Fibroblast of lung (primary cell): ENCODE data around the gene ARID5A. TPM values are rescaled to one million over a fixed set of nuclear protein-coding genes. Genes with fewer than 3 reads are reported as not detected.
A peak's percentile ranks its signal among the peaks of the same experiment; 100 is the strongest.

Experiments
- DNase-seq, 2 donors: peaks; one replicate each; pipeline versions ENCODE4 v3.0.0 to v3.0.0-alpha.2; 2010; ENCODE audit warnings: low read depth in 2 of 2
- H2AFZ ChIP-seq: 2 replicates; pipeline ENCODE4 v1.5.1; 2012; ENCODE audit warnings: low read length, control low read depth, inconsistent platforms
- H3K27ac ChIP-seq: 2 replicates; pipeline ENCODE4 v1.5.1; 2011; ENCODE audit warnings: low read length, control low read depth; ENCODE audit not compliant: insufficient read depth
- H3K27me3 ChIP-seq: 2 replicates; pipeline ENCODE4 v1.5.1; 2011; ENCODE audit warnings: mild to moderate bottlenecking, low read length; ENCODE audit not compliant: control insufficient read depth, insufficient read depth
- H3K36me3 ChIP-seq: 2 replicates; pipeline ENCODE4 v1.5.1; 2011; ENCODE audit warnings: low read length; ENCODE audit not compliant: control insufficient read depth, insufficient read depth
- H3K4me1 ChIP-seq: 2 replicates; pipeline ENCODE4 v1.5.1; 2011; ENCODE audit warnings: low read length; ENCODE audit not compliant: control insufficient read depth, insufficient read depth; ENCODE audit errors: extremely low read depth
- H3K4me2 ChIP-seq: 2 replicates; pipeline ENCODE4 v1.5.1; 2011; ENCODE audit warnings: low read length, control low read depth; ENCODE audit not compliant: insufficient read depth; ENCODE audit errors: extremely low read depth
- H3K4me3 ChIP-seq, 4 experiments: fragments of 200-600 bp in 1 of 4; sonication (generic) in 1 of 4; replicated peaks in 1 of 4; 2 replicates each; pipeline ENCODE4 v1.5.1; 2011 to 2016; ENCODE audit warnings: low read length in 4 of 4, low read depth in 3 of 4, mild to moderate bottlenecking in 3 of 4, control low read depth in 2 of 4, inconsistent platforms in 1 of 4, mixed read lengths in 1 of 4; ENCODE audit not compliant: insufficient read depth in 1 of 4; ENCODE audit errors: control extremely low read depth in 1 of 4
- H3K79me2 ChIP-seq: 2 replicates; pipeline ENCODE4 v1.5.1; 2012; ENCODE audit warnings: mild to moderate bottlenecking, low read length, inconsistent platforms; ENCODE audit not compliant: control insufficient read depth, insufficient read depth
- H3K9ac ChIP-seq: 2 replicates; pipeline ENCODE4 v1.5.1; 2011; ENCODE audit warnings: mild to moderate bottlenecking, low read length, control low read depth; ENCODE audit not compliant: insufficient read depth
- H3K9me3 ChIP-seq: 2 replicates; pipeline ENCODE4 v1.5.1; 2012; ENCODE audit warnings: low read depth, low read length; ENCODE audit not compliant: control insufficient read depth, insufficient read depth
- H4K20me1 ChIP-seq: 2 replicates; pipeline ENCODE4 v1.5.1; 2011; ENCODE audit warnings: low read length; ENCODE audit not compliant: control insufficient read depth, insufficient read depth; ENCODE audit errors: extremely low read depth
- CTCF ChIP-seq, 2 donors: IDR thresholded peaks in 1 of 2; conservative IDR thresholded peaks in 1 of 2; 1 replicate in 1 of 2; 2 replicates in 1 of 2; pipeline ENCODE4 v1.5.1; 2011 to 2012; ENCODE audit warnings: low read length in 2 of 2, control low read depth in 1 of 2, inconsistent platforms in 1 of 2, low read depth in 1 of 2, mild to moderate bottlenecking in 1 of 2
- EZH2 ChIP-seq: IDR thresholded peaks from 2 replicates; pipeline ENCODE4 v1.5.1; 2012; ENCODE audit warnings: low read length, control low read depth, mild to moderate bottlenecking; ENCODE audit errors: missing control alignments
- polyA plus RNA-seq, 2 donors: library from polyadenylated mRNA; depleted of rRNA in 1 of 2; stranded (reverse) in 1 of 2; unstranded in 1 of 2; fragments of >200 nt; gene quantifications; 2 replicates each; pipeline ENCODE4 v1.2.1, GENCODE V29; 2011 to 2012; ENCODE audit warnings: missing spikeins in 1 of 2
- total RNA-seq: library from RNA; depleted of rRNA; stranded (reverse); fragments of >200 nt; gene quantifications from 2 replicates; pipeline ENCODE4 v1.2.1, GENCODE V29; 2014

Gene ARID5A
- total and polyA plus RNA-seq, 2 donors (not counting 1 experiment from before 2014, with no cell fraction given), result 5.2 to 9.7 TPM

GRCh38 chr2:96540136-96540535, 3.6 kb downstream of the ARID5A start:
- Histone ChIP-seq H3K79me2 (peaks cover 5% of the 10 kb centered on the region), H3K9ac (no peak overlapping the region), H3K9me3 (no peaks in the 10 kb centered on the region), H3K4me1 (peaks cover 17% of the 10 kb centered on the region), H3K27ac (no peak overlapping the region), H2AFZ (no peak overlapping the region), H4K20me1 (peaks cover 2% of the 10 kb centered on the region), H3K4me3 (no peak overlapping the region), H3K4me2 (peak overlapping the region; percentile 8), H3K27me3 (no peaks in the 10 kb centered on the region), H3K36me3 (no peaks in the 10 kb centered on the region)
- DNase-seq, result peak in 1 of 2 donors; percentile 41
- TF ChIP-seq EZH2, result no peak
- TF ChIP-seq CTCF (conservative IDR thresholded peaks at IDR 0.05 in 1 of 2, IDR thresholded peaks at IDR 0.05 in 1 of 2; ENCODE audit: low read depth in 1 of 2, low read length in 2 of 2), result no peak

GRCh38 chr2:96541398-96542152, 5.0 kb downstream of the ARID5A start:
- Histone ChIP-seq H2AFZ (no peak overlapping the region), H3K36me3 (no peaks in the 10 kb centered on the region), H3K27ac (no peak overlapping the region), H3K4me2 (no peak overlapping the region), H3K4me3 (no peak overlapping the region), H3K9ac (no peak overlapping the region), H3K79me2 (peaks cover 5% of the 10 kb centered on the region), H3K27me3 (no peaks in the 10 kb centered on the region), H3K4me1 (peaks cover 17% of the 10 kb centered on the region), H3K9me3 (no peaks in the 10 kb centered on the region), H4K20me1 (peaks cover 2% of the 10 kb centered on the region)
- no peak for TF ChIP-seq EZH2
- no peak for TF ChIP-seq CTCF (conservative IDR thresholded peaks at IDR 0.05 in 1 of 2, IDR thresholded peaks at IDR 0.05 in 1 of 2; ENCODE audit: low read depth in 1 of 2, low read length in 2 of 2)
- DNase-seq, result no peak

GRCh38 chr2:96542357-96542977, 5.9 kb downstream of the ARID5A start:
- Histone ChIP-seq H3K79me2 (peaks cover 5% of the 10 kb centered on the region), H3K4me1 (peaks cover 17% of the 10 kb centered on the region), H3K27me3 (no peaks in the 10 kb centered on the region), H4K20me1 (peaks cover 2% of the 10 kb centered on the region), H3K9ac (no peak overlapping the region), H3K9me3 (no peaks in the 10 kb centered on the region), H2AFZ (no peak overlapping the region), H3K27ac (no peak overlapping the region), H3K4me3 (no peak overlapping the region), H3K4me2 (no peak overlapping the region), H3K36me3 (no peaks in the 10 kb centered on the region)
- TF ChIP-seq CTCF (conservative IDR thresholded peaks at IDR 0.05 in 1 of 2, IDR thresholded peaks at IDR 0.05 in 1 of 2; ENCODE audit: low read depth in 1 of 2, low read length in 2 of 2) (no peak), EZH2 (no peak)
- DNase-seq, result no peak
